Endothelial cell of umbilical vein (primary cell): ENCODE results near the gene ZNF585A. TPM values are rescaled to one million over a fixed set of nuclear protein-coding genes. Genes with fewer than 3 reads are reported as not detected.
"Not testable (repeated sequence)": the region's sequence is repeated elsewhere in the genome, so short reads cannot be mapped to it uniquely, and the experiment has no call there.

Experiments used
- BruUV-seq: library from RNA; stranded (reverse); fragments of 400-500 nt; replicated peaks from 2 replicates; lab custom pipeline; 2021; lab: Mats Ljungman, UMichigan
- CTCF ChIA-PET: fragments of 300-600, 350-600 bp; sonication (Branson Sonifier 250); formaldehyde crosslinking; loops from one replicate; lab custom pipeline; 2021; ENCODE audit warnings: antibody characterized with exemption, inconsistent platforms; lab: Charles Lee
- POLR2A ChIA-PET: fragments of 300-600, 350-600 bp; sonication (Branson Sonifier 250); formaldehyde crosslinking; loops from one replicate; lab custom pipeline; 2021; ENCODE audit warnings: antibody characterized with exemption, inconsistent platforms; lab: Charles Lee
- DNase-seq: peaks from one replicate; pipeline ENCODE4 v3.0.0-alpha.2; 2011; ENCODE audit warnings: low read depth, low spot score
- FAIRE-seq: peaks from 2 replicates; lab custom pipeline; 2011; peaks lifted over from hg19 to GRCh38; lab: Jason Lieb, UNC
- H2AFZ ChIP-seq: 2 replicates; pipeline ENCODE4 v1.6.0; 2012; ENCODE audit warnings: low read depth, low read length, control low read depth, inconsistent platforms
- H3K27ac ChIP-seq: 2 replicates; pipeline ENCODE4 v1.5.1; 2011; ENCODE audit warnings: low read depth, mild to moderate bottlenecking, control low read depth, low read length, moderate library complexity; ENCODE audit not compliant: insufficient read depth
- H3K27me3 ChIP-seq, 2 experiments: 2 replicates each; pipeline versions ENCODE4 v1.6.0 to v1.6.1; 2011; ENCODE audit warnings: low read length in 2 of 2, mixed read lengths in 1 of 2; ENCODE audit not compliant: control insufficient read depth in 2 of 2, insufficient read depth in 2 of 2
- H3K36me3 ChIP-seq, 2 experiments: 2 replicates in 1 of 2; 3 replicates in 1 of 2; pipeline ENCODE4 v1.5.1; 2011; ENCODE audit warnings: low read length in 2 of 2, mild to moderate bottlenecking in 1 of 2, moderate library complexity in 1 of 2; ENCODE audit not compliant: control insufficient read depth in 2 of 2, insufficient read depth in 2 of 2; ENCODE audit errors: extremely low read depth in 1 of 2
- H3K4me1 ChIP-seq: 3 replicates; pipeline ENCODE4 v1.5.1; 2011; ENCODE audit warnings: mild to moderate bottlenecking, low read length; ENCODE audit not compliant: control insufficient read depth, insufficient read depth; ENCODE audit errors: extremely low read depth
- H3K4me2 ChIP-seq: 2 replicates; pipeline ENCODE4 v1.6.1; 2011; ENCODE audit warnings: low read length, control low read depth, mixed read lengths; ENCODE audit not compliant: insufficient read depth
- H3K4me3 ChIP-seq, 3 experiments: fragments of 200-600 bp in 1 of 3; sonication (generic), shearing (Covaris generic) in 1 of 3; replicated peaks in 1 of 3; 2 replicates each; pipeline ENCODE4 v1.5.1; 2011 to 2016; ENCODE audit warnings: control low read depth in 3 of 3, low read length in 3 of 3, mild to moderate bottlenecking in 2 of 3, inconsistent platforms in 1 of 3, low read depth in 1 of 3, moderate library complexity in 1 of 3; ENCODE audit not compliant: insufficient read depth in 1 of 3
- H3K79me2 ChIP-seq: 2 replicates; pipeline ENCODE4 v1.6.0; 2012; ENCODE audit warnings: low read length, inconsistent platforms; ENCODE audit not compliant: control insufficient read depth, insufficient read depth
- H3K9ac ChIP-seq: replicated peaks from 2 replicates; pipeline ENCODE3; 2011; ENCODE audit warnings: low read length, control low read depth; ENCODE audit not compliant: insufficient read depth; ENCODE audit errors: extremely low read depth
- H3K9me1 ChIP-seq: replicated peaks from 3 replicates; pipeline ENCODE4 v1.6.0; 2011; ENCODE audit warnings: mild to moderate bottlenecking, low read length; ENCODE audit not compliant: control insufficient read depth, insufficient read depth; ENCODE audit errors: extremely low read depth
- H3K9me3 ChIP-seq: replicated peaks from 2 replicates; pipeline ENCODE4 v1.5.1; 2012; ENCODE audit warnings: low read length, inconsistent platforms; ENCODE audit not compliant: control insufficient read depth, insufficient read depth
- H4K20me1 ChIP-seq: replicated peaks from 2 replicates; pipeline ENCODE3; 2011; ENCODE audit warnings: mild to moderate bottlenecking, low read length; ENCODE audit not compliant: control insufficient read depth, insufficient read depth; ENCODE audit errors: extremely low read depth
- FOS ChIP-seq: IDR thresholded peaks from 2 replicates; pipeline ENCODE4 v1.6.1; 2011; ENCODE audit warnings: mild to moderate bottlenecking, low read length, moderate library complexity, borderline replicate concordance; ENCODE audit not compliant: insufficient read depth
- MAX ChIP-seq: IDR thresholded peaks from 2 replicates; pipeline ENCODE4 v1.6.1; 2011; ENCODE audit not compliant: insufficient read depth, insufficient read length
- MYC ChIP-seq: IDR thresholded peaks from one replicate; pipeline ENCODE4 v1.6.1; 2011; ENCODE audit warnings: mild to moderate bottlenecking, low read depth, low read length
- dilution Hi-C: fragments of 300-500 bp; cut with MboI; formaldehyde crosslinking; loops from one replicate; pipeline ENCODE4 v1.15.0; 2019; ENCODE audit warnings: low sequenced_read_pairs; ENCODE audit not compliant: extremely low pct_ligation_motif_present
- intact Hi-C: fragments of 100-400 bp; cut with micrococcal nuclease; formaldehyde crosslinking; loops from one replicate; pipeline ENCODE4 v1.10.0; 2022
- polyA plus RNA-seq, 4 experiments: library from polyadenylated mRNA; depleted of rRNA in 3 of 4; stranded (reverse) in 3 of 4; unstranded in 1 of 4; fragments of >200 nt; gene quantifications; 2 replicates each; pipeline versions ENCODE4 v1.2.1 to v1.2.3, GENCODE V29; 2011 to 2012; ENCODE audit warnings: missing spikeins in 1 of 4
- total RNA-seq: library from RNA; stranded (reverse); gene quantifications from 2 replicates; pipeline ENCODE4 v1.2.3, GENCODE V29; 2021

The ZNF585A gene
- total and polyA plus RNA-seq, 2 donors (not counting 3 experiments of a cell fraction or from before 2014, with no cell fraction given), result 4.7 to 6.0 TPM

- Histone ChIP-seq H3K79me2 (no peaks in the 10 kb centered on the region), H3K27ac (no peak overlapping the region), H2AFZ (no peak overlapping the region), H3K9me1 (no peaks in the 10 kb centered on the region), H3K27me3 (no peaks in the 10 kb centered on the region), H3K4me3 (no peak overlapping the region), H3K9me3 (peaks cover 31% of the 10 kb centered on the region), H3K4me1 (no peaks in the 10 kb centered on the region), H3K36me3 (peaks cover 0 to 2% of the 10 kb centered on the region in 2 experiments), H3K4me2 (no peak overlapping the region), H4K20me1 (no peaks in the 10 kb centered on the region), H3K9ac (no peak overlapping the region)
- no peak for FAIRE-seq
- POLR2A ChIA-PET, result no interaction called here
- CTCF ChIA-PET, result no interaction called here
- dilution Hi-C loops, result no loop called here
- TF ChIP-seq FOS (no peak), MYC (no peak), MAX (no peak)
- intact Hi-C loops, result no loop called here
- no peak for DNase-seq
- no TSS peak for BruUV-seq
These were observed 44.3 kb downstream of the ZNF585A start for GRCh38 chr19:37127999-37128820.

GRCh38 chr19:37122093-37122492, 50.4 kb downstream of the ZNF585A start:
- FAIRE-seq, H3K27ac ChIP-seq, H3K4me3 ChIP-seq, BruUV-seq, CTCF ChIA-PET, H4K20me1 ChIP-seq, H3K4me2 ChIP-seq, POLR2A ChIA-PET, H3K9me1 ChIP-seq, H2AFZ ChIP-seq, H3K27me3 ChIP-seq, intact Hi-C loops, H3K36me3 ChIP-seq, H3K9ac ChIP-seq, dilution Hi-C loops, H3K9me3 ChIP-seq, DNase-seq, H3K79me2 ChIP-seq, H3K4me1 ChIP-seq: not testable (repeated sequence)
